Measurements from ENCODE around the gene FKBP10.
"Not testable (repeated sequence)": the region's sequence is repeated elsewhere in the genome, so short reads cannot be mapped to it uniquely, and the experiment has no call there.

FKBP10 gene

GRCh38 chr17:41837761-41838538 lies 25.1 kb downstream of the FKBP10 start, which contains the start of gene KLHL10:
Gene KLHL10, plus strand, starts transcription at chr17:41837825. Its CDS starts 108 bp downstream, at chr17:41837933.
- no peak within 1 kb of the TSS for H3K4me3 ChIP-seq (ENCODE audit: low read depth, low read length)

- H3K4me3 ChIP-seq (ENCODE audit: low read depth, low read length), result not testable (repeated sequence)
Measured at GRCh38 chr17:41839448-41839847, 26.6 kb downstream of the FKBP10 start.

GRCh38 chr17:41840781-41841180 lies 28.0 kb downstream of the FKBP10 start:
- H3K4me3 ChIP-seq (ENCODE audit: low read depth, low read length), result not testable (repeated sequence)

- H3K4me3 ChIP-seq (ENCODE audit: low read depth, low read length), result no peak overlapping the region
Measured at GRCh38 chr17:41844971-41845370, 32.2 kb downstream of the FKBP10 start.

- H3K4me3 ChIP-seq (ENCODE audit: low read depth, low read length), result no peak overlapping the region
Measured at GRCh38 chr17:41848788-41849187, 36.0 kb downstream of the FKBP10 start.

- no peak overlapping the region for H3K4me3 ChIP-seq (ENCODE audit: low read depth, low read length)
Measured at GRCh38 chr17:41849251-41849990, 36.6 kb downstream of the FKBP10 start.

- not testable (repeated sequence) for H3K4me3 ChIP-seq (ENCODE audit: low read depth, low read length)
Measured at GRCh38 chr17:41851382-41851781, 38.6 kb downstream of the FKBP10 start.

GRCh38 chr17:41860254-41860931 lies 47.6 kb downstream of the FKBP10 start:
- H3K4me3 ChIP-seq (ENCODE audit: low read depth, low read length), result no peak overlapping the region

GRCh38 chr17:41863074-41863848 lies 50.5 kb downstream of the FKBP10 start:
- H3K4me3 ChIP-seq (ENCODE audit: low read depth, low read length), result no peak overlapping the region

- H3K4me3 ChIP-seq (ENCODE audit: low read depth, low read length), result peak overlapping the region; percentile 94
Measured at GRCh38 chr17:41864498-41864835, 51.7 kb downstream of the FKBP10 start.

- peak within 1 kb of the TSS; percentile 94 for H3K4me3 ChIP-seq (ENCODE audit: low read depth, low read length)
Measured at GRCh38 chr17:41864836-41865595, 52.2 kb downstream of the FKBP10 start, which contains the start of gene KLHL11. Gene KLHL11, minus strand, starts transcription at chr17:41865423. Its CDS starts 53 bp downstream, at chr17:41865370.

GRCh38 chr17:41865596-41865893 lies 52.7 kb downstream of the FKBP10 start:
- peak overlapping the region; percentile 18 for H3K4me3 ChIP-seq (ENCODE audit: low read depth, low read length)

GRCh38 chr17:41868568-41868967 lies 55.8 kb downstream of the FKBP10 start:
- H3K4me3 ChIP-seq (ENCODE audit: low read depth, low read length), result no peak overlapping the region

- no peak overlapping the region for H3K4me3 ChIP-seq (ENCODE audit: low read depth, low read length)
Measured at GRCh38 chr17:41869426-41869825, 56.6 kb downstream of the FKBP10 start.

- no peak overlapping the region for H3K4me3 ChIP-seq (ENCODE audit: low read depth, low read length)
Measured at GRCh38 chr17:41870097-41870496, 57.3 kb downstream of the FKBP10 start.

GRCh38 chr17:41870627-41871026 lies 57.8 kb downstream of the FKBP10 start:
- no peak overlapping the region for H3K4me3 ChIP-seq (ENCODE audit: low read depth, low read length)

- no peak overlapping the region for H3K4me3 ChIP-seq (ENCODE audit: low read depth, low read length)
Measured at GRCh38 chr17:41871789-41872188, 59.0 kb downstream of the FKBP10 start.

All from iPS-11a (cell line).